Stomach (tissue), 19 donors: ENCODE results near the gene AMT. TPM values are rescaled to one million over a fixed set of nuclear protein-coding genes. Genes with fewer than 3 reads are reported as not detected.
A peak's percentile ranks its signal among the peaks of the same experiment; 100 is the strongest.

Experiments used
- DNase-seq, 2 donors: peaks; one replicate each; pipeline versions ENCODE4 v3.0.0 to v3.0.0-alpha.2; 2013 to 2019
- H3K27ac ChIP-seq, 5 donors: fragments of 200-600 bp in 4 of 5; sonication (generic) in 4 of 5; one replicate each; pipeline ENCODE4 v1.5.1; 2013 to 2019; ENCODE audit warnings: mild to moderate bottlenecking in 1 of 5, moderate library complexity in 1 of 5
- H3K27me3 ChIP-seq, 3 donors: fragments of 200-600 bp; sonication (generic); one replicate each; pipeline ENCODE4 v1.5.1; 2017 to 2019; ENCODE audit warnings: mixed run types in 1 of 3
- H3K36me3 ChIP-seq, 4 donors: fragments of 200-600 bp; sonication (generic); 1 replicate in 3 of 4; 2 replicates in 1 of 4; pipeline ENCODE4 v1.5.1; 2016 to 2019
- H3K4me1 ChIP-seq, 4 donors: fragments of 200-600 bp; sonication (generic); one replicate each; pipeline ENCODE4 v1.5.1; 2016 to 2019
- H3K4me3 ChIP-seq, 4 donors: fragments of 200-600 bp; sonication (generic) in 3 of 4; one replicate each; pipeline ENCODE4 v1.5.1; 2016 to 2019; ENCODE audit warnings: mild to moderate bottlenecking in 1 of 4
- H3K9me3 ChIP-seq, 4 donors: fragments of 200-600 bp; sonication (generic); one replicate each; pipeline ENCODE4 v1.5.1; 2016 to 2019
- EP300 ChIP-seq: sonication (generic); formaldehyde crosslinking; IDR thresholded peaks from one replicate; pipeline ENCODE4 v1.6.1; 2017; ENCODE audit warnings: antibody characterized with exemption
- POLR2A ChIP-seq, 4 donors: fragments of 450-650 bp; IDR thresholded peaks; one replicate each; pipeline ENCODE4 v1.6.1; 2016; ENCODE audit warnings: antibody characterized with exemption in 4 of 4, control low read depth in 2 of 4, mild to moderate bottlenecking in 1 of 4, moderate library complexity in 1 of 4
- POLR2AphosphoS5 ChIP-seq, 3 donors: sonication (generic); formaldehyde crosslinking; IDR thresholded peaks; one replicate each; pipeline ENCODE4 v1.6.1; 2016; ENCODE audit warnings: antibody characterized with exemption in 3 of 3
- WGBS, 5 donors: extraction: QIAGEN DNeasy Blood & Tissue Kit in 3 of 5; methylation state at CpG; one replicate each; pipeline versions ENCODE4 v1.1.5 to v1.1.7; 2013 to 2018; 5-methylcytosine and 5-hydroxymethylcytosine counted together
- intact Hi-C: fragments of 100-400 bp; cut with DNase I; formaldehyde crosslinking; loops from one replicate; pipeline ENCODE4 v1.15.1; 2023; ENCODE audit warnings: low total_unique reads
- long read RNA-seq, 10 donors: transcript quantifications; one replicate each; lab custom pipeline, GENCODE V29; 2026
- polyA plus RNA-seq, 3 donors: library from polyadenylated mRNA; stranded (reverse); fragments of 200-250 nt; gene quantifications; one replicate each; pipeline ENCODE4 v1.2.3, GENCODE V29; 2013
- total RNA-seq, 5 donors: library from RNA; depleted of rRNA; stranded (reverse); fragments of >200 nt; gene quantifications; one replicate each; pipeline versions ENCODE4 v1.1.0 to v1.2.3, GENCODE V29; 2014 to 2016
- TF ChIP-seq, protein P1 (sequence below), 7 experiments: fragments of 450-650 bp in 4 of 7; fragments of 200-600 bp in 3 of 7; sonication (generic) in 3 of 7; IDR thresholded peaks; one replicate each; pipeline ENCODE4 v1.5.1; 2016 to 2019; ENCODE audit warnings: antibody characterized with exemption in 7 of 7, control low read depth in 2 of 7, mild to moderate bottlenecking in 1 of 7
- donor health status: healthy with polysubstance abuse.
- donor health status: Bipolar disorder and iron deficiency.
- donor health status: healthy.

Gene AMT
- total RNA-seq (10 to 100 TPM in 4 of 5 donors, 1 to 10 TPM in 1; 4.5 to 27.8 (median 14.7) TPM), polyA plus RNA-seq (10 to 100 TPM in 1 of 3 donors, 1 to 10 TPM in 2; 6.9 to 15.0 (median 8.4) TPM)
- long read RNA-seq, donor 1, partial matches to known transcripts: 0 of 2 reads
- long read RNA-seq, donor 1, other reads (novel, unspliced or antisense): 0 of 2 reads
- long read RNA-seq, donor 2, full-length matches to known transcripts: 13 of 13 reads
- long read RNA-seq, donor 2, partial matches to known transcripts: 0 of 13 reads
- long read RNA-seq, donor 2, other reads (novel, unspliced or antisense): 0 of 13 reads
- long read RNA-seq, donor 3, full-length matches to known transcripts: 16 of 16 reads
- long read RNA-seq, donor 3, partial matches to known transcripts: 0 of 16 reads
- long read RNA-seq, donor 3, other reads (novel, unspliced or antisense): 0 of 16 reads
- long read RNA-seq, donor 4, partial matches to known transcripts: 0 of 1 reads
- long read RNA-seq, donor 4, other reads (novel, unspliced or antisense): 0 of 1 reads
- long read RNA-seq, donor 5, partial matches to known transcripts: 0 of 4 reads
- long read RNA-seq, donor 5, other reads (novel, unspliced or antisense): 0 of 4 reads
- long read RNA-seq, donor 6: 0 reads
- long read RNA-seq, donor 7, transcript AMT-235 (1 exons, 1,579 nt): major isoform, 5 of 7 reads
- long read RNA-seq, donor 7, partial matches to known transcripts: 0 of 7 reads
- long read RNA-seq, donor 7, other reads (novel, unspliced or antisense): 0 of 7 reads
- long read RNA-seq, donor 8, transcript AMT-235 (1 exons, 1,579 nt): major isoform, 5 of 10 reads
- long read RNA-seq, donor 8, partial matches to known transcripts: 0 of 10 reads
- long read RNA-seq, donor 8, other reads (novel, unspliced or antisense): 0 of 10 reads
- long read RNA-seq, donor 9, transcript AMT-235 (1 exons, 1,579 nt): major isoform, 7 of 15 reads
- long read RNA-seq, donor 9, transcript AMT-201 (9 exons, 2,280 nt): minor isoform, 5 of 15 reads
- long read RNA-seq, donor 9, partial matches to known transcripts: 0 of 15 reads
- long read RNA-seq, donor 9, other reads (novel, unspliced or antisense): 0 of 15 reads
- long read RNA-seq, donor 10, full-length matches to known transcripts: 6 of 6 reads
- long read RNA-seq, donor 10, partial matches to known transcripts: 0 of 6 reads
- long read RNA-seq, donor 10, other reads (novel, unspliced or antisense): 0 of 6 reads

DNA sequence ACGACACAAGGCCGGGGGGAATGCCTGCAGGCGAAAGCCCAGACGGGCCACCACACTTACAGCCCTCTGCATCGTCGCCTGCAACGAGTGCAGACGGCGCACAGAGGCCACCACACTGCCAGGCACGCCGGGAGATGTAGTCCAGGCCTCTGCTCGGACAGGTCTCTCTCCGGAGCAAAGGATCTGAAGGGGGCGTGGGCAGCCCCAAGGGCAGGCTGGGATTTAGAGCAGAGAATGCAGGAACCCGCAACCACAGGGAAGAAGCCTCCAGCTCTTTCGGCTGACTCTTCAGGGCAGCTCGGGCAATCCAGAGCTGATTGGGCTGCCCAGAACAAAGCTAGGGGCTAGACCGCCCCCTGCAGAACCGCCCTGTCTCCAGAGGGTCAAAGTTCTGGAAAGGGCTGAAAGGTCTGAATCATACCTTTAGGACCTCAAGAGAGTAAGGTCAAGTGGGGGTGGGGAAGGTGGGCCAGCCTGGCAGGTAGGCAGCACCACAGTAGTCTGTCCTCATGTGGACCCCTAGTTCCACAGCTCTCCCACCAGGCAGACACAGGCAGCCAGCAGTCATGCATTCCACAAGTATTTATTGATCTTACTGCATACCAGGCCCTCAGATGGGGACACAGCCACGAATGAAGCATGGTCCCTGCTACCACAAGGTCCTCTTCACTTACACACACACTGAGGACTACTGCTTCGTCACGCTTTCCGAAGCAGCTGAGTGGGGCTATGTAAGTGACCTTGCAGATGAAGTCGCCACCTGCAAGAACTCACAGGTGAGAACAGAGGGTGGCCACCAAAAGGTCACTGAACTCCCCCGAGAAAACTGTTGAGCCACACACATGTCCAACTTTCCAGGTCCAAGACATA, at the start of gene AMT:
AMT (minus strand) TSS at position 95 of the 870 bp plus-strand sequence; CDS start at position 72, 23 bp downstream.
- peak; percentile 57 to 86 for DNase-seq
- Histone ChIP-seq H3K27me3 (no peaks in the 10 kb centered on the region), H3K36me3 (peaks cover 16 to 51% (median 41%) of the 10 kb centered on the region in 4 donors), H3K4me1 (peaks cover 11 to 36% (median 28%) of the 10 kb centered on the region in 4 donors), H3K4me3 (peak within 1 kb of the TSS; percentile 39 to 47 (median 44)), H3K9me3 (no peaks in the 10 kb centered on the region), H3K27ac (peak within 1 kb of the TSS in 4 of 5 donors; percentile 25 to 68 (median 50))
- intact Hi-C loops: no loop called here
- WGBS, 5 donors: 30 to 44% (median 35%) methylated on average over 15 to 25 of the region's 25 CpGs
- TF ChIP-seq EP300: no peak
- TF ChIP-seq POLR2A (IDR thresholded peaks at IDR 0.05): no peak
- TF ChIP-seq, protein P1, sequence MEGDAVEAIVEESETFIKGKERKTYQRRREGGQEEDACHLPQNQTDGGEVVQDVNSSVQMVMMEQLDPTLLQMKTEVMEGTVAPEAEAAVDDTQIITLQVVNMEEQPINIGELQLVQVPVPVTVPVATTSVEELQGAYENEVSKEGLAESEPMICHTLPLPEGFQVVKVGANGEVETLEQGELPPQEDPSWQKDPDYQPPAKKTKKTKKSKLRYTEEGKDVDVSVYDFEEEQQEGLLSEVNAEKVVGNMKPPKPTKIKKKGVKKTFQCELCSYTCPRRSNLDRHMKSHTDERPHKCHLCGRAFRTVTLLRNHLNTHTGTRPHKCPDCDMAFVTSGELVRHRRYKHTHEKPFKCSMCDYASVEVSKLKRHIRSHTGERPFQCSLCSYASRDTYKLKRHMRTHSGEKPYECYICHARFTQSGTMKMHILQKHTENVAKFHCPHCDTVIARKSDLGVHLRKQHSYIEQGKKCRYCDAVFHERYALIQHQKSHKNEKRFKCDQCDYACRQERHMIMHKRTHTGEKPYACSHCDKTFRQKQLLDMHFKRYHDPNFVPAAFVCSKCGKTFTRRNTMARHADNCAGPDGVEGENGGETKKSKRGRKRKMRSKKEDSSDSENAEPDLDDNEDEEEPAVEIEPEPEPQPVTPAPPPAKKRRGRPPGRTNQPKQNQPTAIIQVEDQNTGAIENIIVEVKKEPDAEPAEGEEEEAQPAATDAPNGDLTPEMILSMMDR (IDR thresholded peaks at IDR 0.05): no peak
- TF ChIP-seq POLR2AphosphoS5 (IDR thresholded peaks at IDR 0.05): no peak

GRCh38 chr3:49470714-49471420, 48.6 kb upstream of the AMT start:
- intact Hi-C loops: no loop called here
- Histone ChIP-seq H3K9me3 (no peaks in the 10 kb centered on the region), H3K27ac (peak overlapping the region; percentile 96 to 99 (median 96)), H3K27me3 (no peaks in the 10 kb centered on the region), H3K4me1 (peaks cover 42 to 71% (median 60%) of the 10 kb centered on the region in 4 donors), H3K4me3 (peak overlapping the region; percentile 67 to 79 (median 74)), H3K36me3 (peaks cover 0 to 11% (median 0%) of the 10 kb centered on the region in 4 donors)
- 2 to 6% (median 3%) methylated on average over 15 to 23 of the region's 23 CpGs for WGBS, 5 donors
- no peak for TF ChIP-seq POLR2AphosphoS5 (IDR thresholded peaks at IDR 0.05)
- TF ChIP-seq, protein P1 (IDR thresholded peaks at IDR 0.05): no peak
- no peak for TF ChIP-seq POLR2A (IDR thresholded peaks at IDR 0.05)
- no peak for TF ChIP-seq EP300
- no peak for DNase-seq

DNA sequence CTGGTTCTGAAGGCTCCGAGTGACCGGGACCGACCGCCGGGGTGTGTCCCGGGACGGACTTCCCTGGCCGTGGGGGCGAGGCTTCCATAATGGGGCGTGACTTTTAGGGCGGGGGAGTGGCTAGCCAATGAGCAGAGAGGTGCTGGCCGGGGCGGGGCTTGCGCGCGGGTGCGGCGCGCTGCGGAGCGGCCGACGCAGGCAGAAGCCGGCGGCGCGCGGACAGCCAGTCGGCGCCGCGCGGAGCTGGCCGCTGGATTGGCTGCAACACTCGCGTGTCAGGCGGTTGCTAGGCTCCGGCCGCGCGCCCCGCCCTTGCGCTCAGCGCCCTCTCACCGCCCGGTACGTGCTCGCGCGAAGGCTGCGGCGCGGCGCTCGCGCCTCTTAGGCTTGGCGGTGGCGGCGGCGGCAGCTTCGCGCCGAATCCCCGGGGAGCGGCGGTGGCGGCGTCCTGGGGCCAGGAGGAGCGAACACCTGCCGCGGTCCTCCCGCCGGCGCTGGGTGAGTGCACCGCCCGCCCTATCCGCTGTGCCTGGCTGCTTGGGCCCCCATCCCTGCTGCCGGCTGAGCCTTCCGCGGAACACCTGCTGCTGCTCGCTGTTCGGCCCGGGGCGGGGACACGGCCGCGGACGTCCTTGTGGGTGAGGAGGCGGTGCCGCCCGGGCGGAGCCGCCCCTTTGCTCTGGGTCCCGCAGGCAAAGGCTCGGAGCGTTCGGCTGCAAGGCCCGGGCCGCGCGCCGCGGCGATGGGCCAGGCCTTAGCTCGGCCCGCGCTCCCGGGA, 47.9 kb upstream of the AMT start, which contains the start of gene DAG1:
DAG1 (plus strand) TSS at position 332 of the 778 bp plus-strand sequence. CDS start 40,268 bp downstream, outside the sequence.
- TF ChIP-seq POLR2A (IDR thresholded peaks at IDR 0.05): peak in 1 of 4 donors; percentile 49
- peak; percentile 61 to 84 (median 74) for TF ChIP-seq POLR2AphosphoS5 (IDR thresholded peaks at IDR 0.05)
- no peak for TF ChIP-seq EP300
- TF ChIP-seq, protein P1 (IDR thresholded peaks at IDR 0.05): no peak
- H3K4me3 ChIP-seq: peak within 1 kb of the TSS; percentile 67 to 79 (median 74)
- no peaks in the 10 kb centered on the region for H3K27me3 ChIP-seq
- intact Hi-C loops: no loop called here
- 0 to 1% (median 0%) methylated on average over 9 to 108 of the region's 108 CpGs for WGBS, 5 donors
- peaks cover 0 to 11% (median 0%) of the 10 kb centered on the region in 4 donors for H3K36me3 ChIP-seq
- peaks cover 45 to 73% (median 61%) of the 10 kb centered on the region in 4 donors for H3K4me1 ChIP-seq
- H3K9me3 ChIP-seq: no peaks in the 10 kb centered on the region
- H3K27ac ChIP-seq: peak within 1 kb of the TSS; percentile 96 to 99 (median 96)
- peak; percentile 99 for DNase-seq
